HepG2 (cell line): ENCODE data around the gene RAD52. TPM values are rescaled to one million over a fixed set of nuclear protein-coding genes. Genes with fewer than 3 reads are reported as not detected.

ENCODE experiments used
- ADNP ChIP-seq: sonication (generic); formaldehyde crosslinking; IDR thresholded peaks from 2 replicates; pipeline ENCODE4 v1.4.0; 2020; ENCODE audit warnings: missing genetic modification reagents
- AKNA ChIP-seq: sonication (generic); formaldehyde crosslinking; IDR thresholded peaks from 2 replicates; pipeline ENCODE4 v1.4.0; 2020; ENCODE audit warnings: missing genetic modification reagents, borderline replicate concordance
- CSRNP1 ChIP-seq: sonication (generic); formaldehyde crosslinking; IDR thresholded peaks from 2 replicates; pipeline ENCODE4 v1.8.1; 2023; ENCODE audit warnings: mild to moderate bottlenecking, missing genetic modification reagents
- ELF3 ChIP-seq: IDR thresholded peaks from 2 replicates; pipeline ENCODE4 v1.6.1; 2016; ENCODE audit warnings: missing genetic modification reagents, missing compliant biosample characterization
- MATR3 ChIP-seq: sonication (generic); formaldehyde crosslinking; IDR thresholded peaks from 2 replicates; pipeline ENCODE4 v1.4.0; 2020; ENCODE audit warnings: missing genetic modification reagents
- NONO ChIP-seq, 2 experiments: fragments of 450-650 bp in 1 of 2; sonication (generic) in 1 of 2; formaldehyde crosslinking in 1 of 2; IDR thresholded peaks in 1 of 2; conservative IDR thresholded peaks in 1 of 2; 2 replicates each; pipeline versions ENCODE4 v1.6.1 to v1.8.0; 2017 to 2022; ENCODE audit warnings: mild to moderate bottlenecking in 1 of 2, missing genetic modification reagents in 1 of 2, moderate library complexity in 1 of 2
- PAX8 ChIP-seq: sonication (generic); formaldehyde crosslinking; IDR thresholded peaks from 2 replicates; pipeline ENCODE4 v1.8.0; 2022; ENCODE audit warnings: mild to moderate bottlenecking, missing genetic modification reagents, borderline replicate concordance
- POLR2A ChIP-seq, 2 experiments: IDR thresholded peaks; 2 replicates each; pipeline ENCODE4 v1.6.1; 2011; ENCODE audit warnings: low read depth in 2 of 2, low read length in 2 of 2, mild to moderate bottlenecking in 1 of 2, moderate library complexity in 1 of 2; ENCODE audit not compliant: insufficient read depth in 1 of 2
- POLR2AphosphoS2 ChIP-seq: IDR thresholded peaks from 2 replicates; pipeline ENCODE4 v1.6.1; 2011; ENCODE audit warnings: low read depth, low read length, improper control_type of control experiment
- TARDBP ChIP-seq: sonication (generic); formaldehyde crosslinking; IDR thresholded peaks from 2 replicates; pipeline ENCODE4 v1.8.0; 2022; ENCODE audit warnings: mild to moderate bottlenecking, missing genetic modification reagents
- TBP ChIP-seq: sonication (generic); formaldehyde crosslinking; IDR thresholded peaks from 2 replicates; pipeline ENCODE4 v1.5.0; 2020; ENCODE audit warnings: missing genetic modification reagents
- TOE1 ChIP-seq: sonication (generic); formaldehyde crosslinking; IDR thresholded peaks from 2 replicates; pipeline ENCODE4 v1.4.0; 2020; ENCODE audit warnings: mild to moderate bottlenecking, missing genetic modification reagents
- ZFP36L2 ChIP-seq: sonication (generic); formaldehyde crosslinking; IDR thresholded peaks from 2 replicates; pipeline ENCODE4 v1.4.0; 2020; ENCODE audit warnings: missing genetic modification reagents
- ZNF143 ChIP-seq: sonication (generic); formaldehyde crosslinking; IDR thresholded peaks from 2 replicates; pipeline ENCODE4 v1.4.0; 2020; ENCODE audit warnings: missing genetic modification reagents
- ZNF264 ChIP-seq: sonication (generic); formaldehyde crosslinking; IDR thresholded peaks from 2 replicates; pipeline ENCODE4 v1.4.0; 2020; ENCODE audit warnings: missing genetic modification reagents
- ZNF446 ChIP-seq: sonication (generic); formaldehyde crosslinking; IDR thresholded peaks from 2 replicates; pipeline ENCODE4 v1.5.0; 2020; ENCODE audit warnings: mild to moderate bottlenecking, missing genetic modification reagents
- ZNF737 ChIP-seq: sonication (generic); formaldehyde crosslinking; IDR thresholded peaks from 2 replicates; pipeline ENCODE4 v1.5.0; 2020; ENCODE audit warnings: missing genetic modification reagents, mild to moderate bottlenecking, borderline replicate concordance
- ZNF766 ChIP-seq: sonication (generic); formaldehyde crosslinking; IDR thresholded peaks from 2 replicates; pipeline ENCODE4 v1.5.0; 2020; ENCODE audit warnings: missing genetic modification reagents, borderline replicate concordance
- ZNF879 ChIP-seq: sonication (generic); formaldehyde crosslinking; IDR thresholded peaks from 2 replicates; pipeline ENCODE4 v1.8.1; 2023; ENCODE audit warnings: missing genetic modification reagents
- polyA plus RNA-seq, 8 experiments: library from polyadenylated mRNA; depleted of rRNA in 3 of 8; stranded (reverse) in 7 of 8; unstranded in 1 of 8; fragments of >200 nt; fragmentation: Illumina TruSeq in 4 of 8; extraction: Trizol in 4 of 8; gene quantifications; 2 replicates each; pipeline versions ENCODE4 v1.2.1 to v1.2.3, GENCODE V29; 2011 to 2016; ENCODE audit warnings: low read depth in 4 of 8, missing spikeins in 1 of 8, mixed read lengths in 1 of 8; ENCODE audit not compliant: insufficient read depth in 1 of 8
- total RNA-seq, 5 experiments: library from RNA; depleted of rRNA; stranded (reverse); fragments of >200 nt; fragmentation: Illumina TruSeq; extraction: Trizol; gene quantifications; 2 replicates each; pipeline ENCODE4 v1.2.3, GENCODE V29; 2016; ENCODE audit warnings: low read depth in 1 of 5
- TF ChIP-seq, protein P1 (sequence below): sonication (generic); formaldehyde crosslinking; IDR thresholded peaks from 2 replicates; pipeline ENCODE4 v1.4.0; 2020; ENCODE audit warnings: missing genetic modification reagents
- TF ChIP-seq, protein P2 (sequence below): sonication (generic); formaldehyde crosslinking; IDR thresholded peaks from 2 replicates; pipeline ENCODE4 v1.4.0; 2020; ENCODE audit warnings: mild to moderate bottlenecking, missing genetic modification reagents

RAD52 gene
- total and polyA plus RNA-seq, 2 of the 13 experiments (the other 11 are each of a cell fraction or from before 2014, with no cell fraction given), result 14.3 to 19.9 TPM

GRCh38 chr12:990661-991349, 41.3 kb upstream of the RAD52 start, which contains the start of gene ERC1 (continued):
- TF ChIP-seq AKNA (CRISPR knock-in tag), result no peak
- no peak for TF ChIP-seq ADNP (CRISPR knock-in tag)
- TF ChIP-seq, protein P1, sequence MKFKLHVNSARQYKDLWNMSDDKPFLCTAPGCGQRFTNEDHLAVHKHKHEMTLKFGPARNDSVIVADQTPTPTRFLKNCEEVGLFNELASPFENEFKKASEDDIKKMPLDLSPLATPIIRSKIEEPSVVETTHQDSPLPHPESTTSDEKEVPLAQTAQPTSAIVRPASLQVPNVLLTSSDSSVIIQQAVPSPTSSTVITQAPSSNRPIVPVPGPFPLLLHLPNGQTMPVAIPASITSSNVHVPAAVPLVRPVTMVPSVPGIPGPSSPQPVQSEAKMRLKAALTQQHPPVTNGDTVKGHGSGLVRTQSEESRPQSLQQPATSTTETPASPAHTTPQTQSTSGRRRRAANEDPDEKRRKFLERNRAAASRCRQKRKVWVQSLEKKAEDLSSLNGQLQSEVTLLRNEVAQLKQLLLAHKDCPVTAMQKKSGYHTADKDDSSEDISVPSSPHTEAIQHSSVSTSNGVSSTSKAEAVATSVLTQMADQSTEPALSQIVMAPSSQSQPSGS (CRISPR knock-in tag), result peak; percentile 44; the same call in 1 of the 2 replicates
- TF ChIP-seq ZNF766 (CRISPR knock-in tag), result 0 out of 2 replicates have a peak, but pooled peaks have one; percentile 45
- TF ChIP-seq TBP (CRISPR knock-in tag), result no peak
- no peak for TF ChIP-seq MATR3 (CRISPR knock-in tag)
- no peak for TF ChIP-seq NONO (IDR thresholded peaks at IDR 0.05)
- peak; percentile 82 for TF ChIP-seq NONO (CRISPR knock-in tag; conservative IDR thresholded peaks at IDR 0.05)
- TF ChIP-seq PAX8 (CRISPR knock-in tag), result no peak
- peak; percentile 21; the same call in 1 of the 2 replicates for TF ChIP-seq ZNF737 (CRISPR knock-in tag)
- peak; percentile 60 for TF ChIP-seq ZNF143
- no peak; the same call in 1 of the 2 replicates for TF ChIP-seq CSRNP1
- no peak; the same call in 1 of the 2 replicates for TF ChIP-seq ZNF264
- peak; percentile 80 to 85 for TF ChIP-seq POLR2A (IDR thresholded peaks at IDR 0.05; ENCODE audit: insufficient read depth in 1 of 2, low read depth in 2 of 2, low read length in 2 of 2)
- peak; percentile 58; the same call in 1 of the 2 replicates for TF ChIP-seq TARDBP
- no peak for TF ChIP-seq TOE1 (CRISPR knock-in tag)
- no peak for TF ChIP-seq ZFP36L2 (CRISPR knock-in tag)
- no peak for TF ChIP-seq POLR2AphosphoS2
- TF ChIP-seq ELF3, result no peak
- peak; percentile 76; the same call in 1 of the 2 replicates for TF ChIP-seq ZNF879 (CRISPR knock-in tag)
- TF ChIP-seq ZNF446 (CRISPR knock-in tag), result 0 out of 2 replicates have a peak, but pooled peaks have one; percentile 72
- TF ChIP-seq, protein P2, sequence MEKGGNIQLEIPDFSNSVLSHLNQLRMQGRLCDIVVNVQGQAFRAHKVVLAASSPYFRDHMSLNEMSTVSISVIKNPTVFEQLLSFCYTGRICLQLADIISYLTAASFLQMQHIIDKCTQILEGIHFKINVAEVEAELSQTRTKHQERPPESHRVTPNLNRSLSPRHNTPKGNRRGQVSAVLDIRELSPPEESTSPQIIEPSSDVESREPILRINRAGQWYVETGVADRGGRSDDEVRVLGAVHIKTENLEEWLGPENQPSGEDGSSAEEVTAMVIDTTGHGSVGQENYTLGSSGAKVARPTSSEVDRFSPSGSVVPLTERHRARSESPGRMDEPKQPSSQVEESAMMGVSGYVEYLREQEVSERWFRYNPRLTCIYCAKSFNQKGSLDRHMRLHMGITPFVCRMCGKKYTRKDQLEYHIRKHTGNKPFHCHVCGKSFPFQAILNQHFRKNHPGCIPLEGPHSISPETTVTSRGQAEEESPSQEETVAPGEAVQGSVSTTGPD (CRISPR knock-in tag), result 0 out of 2 replicates have a peak, but pooled peaks have one; percentile 19
